ENCODE data around the gene CLOCK. TPM values are rescaled to one million over a fixed set of nuclear protein-coding genes. Genes with fewer than 3 reads are reported as not detected.
A peak's percentile ranks its signal among the peaks of the same experiment; 100 is the strongest.

The CLOCK gene
- total RNA-seq, 1 donor from 2014 or later = 20.4 TPM

- H3K27ac Mint-ChIP-seq (ENCODE audit: unreplicated experiment) = peak overlapping the region; percentile 97
- DNase-seq (ENCODE audit: extremely low spot score, unreplicated experiment) = no peak
- peaks cover 45% of the 10 kb centered on the region for H3K4me1 Mint-ChIP-seq (ENCODE audit: unreplicated experiment)
Measured at GRCh38 chr4:55398461-55398860, 148.2 kb downstream of the CLOCK start.

GRCh38 chr4:55397520-55398321 lies 149.0 kb downstream of the CLOCK start:
- peak overlapping the region; percentile 96 for H3K4me3 Mint-ChIP-seq (ENCODE audit: unreplicated experiment)
- peaks cover 43% of the 10 kb centered on the region for H3K4me1 Mint-ChIP-seq (ENCODE audit: unreplicated experiment)
- no peak for DNase-seq (ENCODE audit: extremely low spot score, unreplicated experiment)
- no peaks in the 10 kb centered on the region for H3K9me3 Mint-ChIP-seq (ENCODE audit: unreplicated experiment)
- H3K27me3 Mint-ChIP-seq (ENCODE audit: unreplicated experiment) = no peaks in the 10 kb centered on the region
- H3K36me3 Mint-ChIP-seq (ENCODE audit: unreplicated experiment) = peaks cover 16% of the 10 kb centered on the region
- peak overlapping the region; percentile 97 for H3K27ac Mint-ChIP-seq (ENCODE audit: unreplicated experiment)
- no peak for TF ChIP-seq CTCF (IDR thresholded peaks at IDR 0.05)

More at GRCh38 chr4:55398461-55398860, 148.2 kb downstream of the CLOCK start:
- peaks cover 19% of the 10 kb centered on the region for H3K36me3 Mint-ChIP-seq (ENCODE audit: unreplicated experiment)
- peak overlapping the region; percentile 96 for H3K4me3 Mint-ChIP-seq (ENCODE audit: unreplicated experiment)
- no peaks in the 10 kb centered on the region for H3K27me3 Mint-ChIP-seq (ENCODE audit: unreplicated experiment)
- no peak for TF ChIP-seq CTCF (IDR thresholded peaks at IDR 0.05)
- H3K9me3 Mint-ChIP-seq (ENCODE audit: unreplicated experiment) = no peaks in the 10 kb centered on the region

- Mint-ChIP-seq H3K27me3 (ENCODE audit: unreplicated experiment) (no peaks in the 10 kb centered on the region), H3K4me1 (ENCODE audit: unreplicated experiment) (peaks cover 43% of the 10 kb centered on the region), H3K36me3 (ENCODE audit: unreplicated experiment) (peaks cover 16% of the 10 kb centered on the region), H3K27ac (ENCODE audit: unreplicated experiment) (peak overlapping the region; percentile 97), H3K9me3 (ENCODE audit: unreplicated experiment) (no peaks in the 10 kb centered on the region), H3K4me3 (ENCODE audit: unreplicated experiment) (peak overlapping the region; percentile 96)
- no peak for DNase-seq (ENCODE audit: extremely low spot score, unreplicated experiment)
- TF ChIP-seq CTCF (IDR thresholded peaks at IDR 0.05) = no peak
Measured at GRCh38 chr4:55397126-55397436, 149.6 kb downstream of the CLOCK start.

GRCh38 chr4:55396308-55397125 lies 150.2 kb downstream of the CLOCK start:
- Mint-ChIP-seq H3K27me3 (ENCODE audit: unreplicated experiment) (no peaks in the 10 kb centered on the region), H3K4me3 (ENCODE audit: unreplicated experiment) (peak overlapping the region; percentile 96), H3K27ac (ENCODE audit: unreplicated experiment) (peak overlapping the region; percentile 97), H3K36me3 (ENCODE audit: unreplicated experiment) (peaks cover 16% of the 10 kb centered on the region), H3K9me3 (ENCODE audit: unreplicated experiment) (no peaks in the 10 kb centered on the region), H3K4me1 (ENCODE audit: unreplicated experiment) (peaks cover 43% of the 10 kb centered on the region)
- peak; percentile 85 for DNase-seq (ENCODE audit: extremely low spot score, unreplicated experiment)
- no peak for TF ChIP-seq CTCF (IDR thresholded peaks at IDR 0.05)
